ENCODE data around the gene ST6GALNAC4.

ST6GALNAC4 gene

DNA sequence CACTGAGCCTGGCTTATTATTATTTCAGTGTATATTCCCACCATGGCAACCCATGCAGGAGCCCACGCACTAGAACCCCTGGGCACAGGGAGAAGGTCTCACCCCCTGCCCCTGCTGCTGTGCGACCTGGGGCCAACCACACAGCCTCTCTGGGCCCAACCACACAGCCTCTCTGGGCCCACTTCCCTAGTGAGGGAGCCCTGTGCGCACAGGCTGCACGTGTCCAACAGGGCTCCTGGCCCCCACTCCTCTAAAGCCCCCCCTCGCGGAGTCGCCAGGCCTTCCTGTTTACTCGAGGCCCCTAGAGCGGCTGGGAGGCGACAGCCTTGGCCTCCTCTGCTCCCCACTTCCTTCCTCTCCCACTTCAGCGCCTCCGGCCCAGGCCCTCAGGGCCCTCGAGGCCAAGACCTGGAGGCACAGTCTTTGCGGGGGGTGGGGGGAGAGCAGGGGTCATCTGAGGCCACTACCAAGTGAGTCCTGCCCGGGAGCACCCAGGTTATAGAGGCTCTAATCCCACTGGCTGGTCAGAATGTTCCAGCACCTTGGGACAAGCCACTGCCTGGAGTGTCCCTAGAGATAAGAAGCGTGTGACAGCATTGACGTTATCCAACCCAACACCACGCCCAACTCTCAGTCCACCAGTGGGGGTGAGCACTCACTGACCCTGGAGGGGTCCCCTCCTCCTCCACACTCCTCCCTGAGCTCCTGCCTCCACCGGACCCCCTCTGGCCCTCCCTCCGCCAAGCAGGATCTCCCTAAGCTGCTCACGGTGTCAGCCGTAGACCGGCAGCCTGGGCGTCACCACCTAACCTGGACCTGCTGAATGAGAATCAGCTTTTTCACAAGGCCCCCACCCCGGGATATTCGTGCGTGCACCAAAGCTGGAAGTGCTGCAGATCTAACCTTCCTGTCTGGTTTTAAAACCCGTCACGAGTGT, 54.5 kb downstream of the ST6GALNAC4 start:
- in situ Hi-C loops (cut with MboI; ENCODE audit: low sequenced_read_pairs), result loop anchor here (10.0 kb wide), 1 partner anchor 128 kb away; the partner anchor contains the start of gene TOR2A

DNA sequence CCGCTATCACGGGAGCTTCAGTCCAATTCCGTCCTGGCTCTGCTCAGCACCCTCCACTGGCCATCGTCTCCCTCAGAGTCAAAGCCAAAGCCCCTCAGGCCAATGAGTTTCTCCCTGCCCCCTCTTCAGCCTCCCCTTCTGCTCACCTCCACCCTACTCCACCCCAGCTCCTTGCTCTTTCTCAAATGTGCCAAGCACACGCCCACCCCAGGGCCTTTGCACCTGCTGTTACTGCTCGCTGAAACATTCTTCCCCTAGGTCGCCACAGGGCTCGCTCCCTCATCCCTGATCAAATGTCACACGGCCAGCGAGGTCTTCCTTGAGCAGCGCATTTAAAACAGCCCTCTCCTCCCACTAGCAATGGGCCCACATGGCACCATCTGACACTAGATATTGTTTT, 56.1 kb downstream of the ST6GALNAC4 start:
- in situ Hi-C loops (cut with MboI; ENCODE audit: low sequenced_read_pairs), result loop anchor here (10.0 kb wide), 1 partner anchor 126 kb away; the partner anchor contains the start of gene TOR2A

DNA sequence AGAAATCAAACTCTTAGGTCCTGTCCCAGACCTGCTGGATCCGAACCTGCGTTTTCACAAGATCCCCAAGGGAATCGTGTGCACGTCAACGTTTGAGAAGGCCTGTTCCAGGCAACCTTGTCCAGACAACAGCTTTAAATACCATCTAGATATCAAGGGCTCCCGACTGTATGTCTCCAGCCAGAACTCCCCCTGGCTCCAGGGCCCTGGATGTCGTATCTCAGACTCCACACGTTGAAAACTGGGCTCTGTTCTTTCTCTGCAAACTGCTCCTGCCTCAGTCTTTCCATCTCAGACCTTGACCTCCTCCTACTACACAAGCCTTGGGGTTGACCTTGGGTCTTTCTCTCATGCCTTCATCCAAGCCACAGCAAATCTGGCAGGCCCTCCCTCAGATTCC, 56.6 kb downstream of the ST6GALNAC4 start:
- in situ Hi-C loops (cut with MboI; ENCODE audit: low sequenced_read_pairs), result loop anchor here (10.0 kb wide), 1 partner anchor 125 kb away; the partner anchor contains the start of gene TOR2A

DNA sequence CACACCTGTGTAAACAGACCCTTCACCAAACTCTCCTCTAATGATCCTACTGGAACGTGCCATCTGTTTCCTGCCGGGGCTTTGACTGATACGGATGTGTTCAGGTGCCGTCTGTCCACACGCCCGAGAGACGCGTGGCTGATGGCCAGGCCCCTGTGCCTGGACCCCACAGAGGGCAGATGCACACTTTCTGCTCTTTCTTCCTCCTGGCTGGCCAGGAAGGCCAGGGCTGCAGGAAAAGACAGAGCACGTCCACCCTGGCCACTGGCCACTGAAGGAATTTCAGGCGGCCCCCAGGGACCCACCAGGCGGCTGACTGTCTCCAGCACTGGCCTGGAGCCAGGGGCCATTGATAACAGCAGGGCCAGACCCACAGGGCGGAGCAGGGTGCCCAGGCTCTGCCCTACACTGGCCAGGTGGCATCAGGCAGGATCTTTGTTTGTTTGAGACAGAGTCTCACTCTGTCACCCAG, 58.8 kb downstream of the ST6GALNAC4 start:
- in situ Hi-C loops (cut with MboI; ENCODE audit: low sequenced_read_pairs), result no loop called here
